GM18867 (cell line): ENCODE data around the gene KMT2A.
A peak's percentile ranks its signal among the peaks of the same experiment; 100 is the strongest.
"Not testable (repeated sequence)": the region's sequence is repeated elsewhere in the genome, so short reads cannot be mapped to it uniquely, and the experiment has no call there.

Source experiments
- ATAC-seq: cut with Tn5 transposase; IDR thresholded peaks from one replicate; pipeline ENCODE4 v1.9.1; 2021; ENCODE audit warnings: mild to moderate bottlenecking, moderate library complexity; ENCODE audit not compliant: unreplicated experiment

The KMT2A gene

DNA sequence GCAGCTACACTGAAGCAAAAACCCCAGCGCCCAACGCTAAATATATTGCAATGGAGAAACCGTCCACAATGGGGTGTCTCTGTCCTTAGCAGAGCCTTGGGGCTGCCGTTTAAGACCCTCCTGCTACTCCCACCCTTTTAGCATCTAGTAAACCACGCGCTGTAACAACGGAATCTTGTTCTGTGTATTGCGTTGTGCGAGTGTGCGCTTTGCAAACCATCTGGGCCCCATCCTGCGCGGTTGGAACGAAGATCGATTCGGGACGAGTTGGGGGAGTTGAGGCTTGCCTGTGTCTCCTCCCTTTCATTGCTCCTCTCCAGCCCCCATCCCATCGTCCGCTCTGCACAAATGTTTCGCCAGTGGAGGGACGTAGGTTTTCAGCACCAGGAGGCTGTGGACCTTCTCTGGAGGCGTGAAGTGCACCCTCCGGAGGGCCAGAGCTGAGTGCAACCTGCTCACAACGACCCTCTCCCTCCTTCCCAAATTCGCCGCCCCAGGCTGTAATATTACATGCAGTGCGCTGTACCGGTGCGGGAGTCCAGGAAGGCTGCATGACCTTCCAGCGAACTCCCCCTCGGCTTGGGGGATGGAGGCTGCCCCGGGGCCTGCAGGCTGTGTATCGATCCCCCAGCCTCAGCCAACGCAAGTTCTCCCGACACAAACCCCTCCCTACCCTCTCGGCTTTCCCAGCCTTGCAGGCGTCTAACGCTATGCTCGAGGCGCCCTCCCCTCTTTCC lies 1.6 kb upstream of the KMT2A start:
- no peak for ATAC-seq

DNA sequence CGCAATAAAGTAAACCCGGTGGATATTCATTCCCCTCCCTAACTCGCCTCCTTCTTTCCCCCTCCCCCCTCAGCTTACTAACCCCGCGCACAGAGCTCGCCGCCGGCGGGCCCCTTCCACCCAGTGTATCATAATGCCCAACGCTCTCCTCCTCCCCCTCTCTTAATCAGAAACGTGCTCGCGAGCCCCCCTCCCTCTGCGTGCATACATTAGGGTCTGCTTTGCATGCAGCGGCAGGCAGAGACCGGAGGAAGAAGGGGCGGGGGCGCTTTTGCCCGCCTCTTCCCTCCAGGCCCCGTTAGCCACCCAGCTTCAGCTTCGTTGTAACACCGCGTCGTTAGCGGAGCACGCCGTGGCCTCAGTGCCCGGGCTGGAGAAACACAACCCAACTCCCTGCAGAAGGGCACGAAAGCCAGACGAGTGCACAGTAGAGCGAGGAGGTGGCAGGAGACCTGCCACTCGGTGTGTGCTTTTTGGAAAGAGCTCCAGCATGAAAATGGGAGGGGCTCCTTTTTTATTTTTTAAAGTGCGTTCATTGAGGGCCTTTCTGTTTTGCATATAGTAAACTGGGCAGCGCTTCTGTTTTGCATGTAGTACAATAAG lies 901 bp upstream of the KMT2A start:
- ATAC-seq: peak; percentile 27

DNA sequence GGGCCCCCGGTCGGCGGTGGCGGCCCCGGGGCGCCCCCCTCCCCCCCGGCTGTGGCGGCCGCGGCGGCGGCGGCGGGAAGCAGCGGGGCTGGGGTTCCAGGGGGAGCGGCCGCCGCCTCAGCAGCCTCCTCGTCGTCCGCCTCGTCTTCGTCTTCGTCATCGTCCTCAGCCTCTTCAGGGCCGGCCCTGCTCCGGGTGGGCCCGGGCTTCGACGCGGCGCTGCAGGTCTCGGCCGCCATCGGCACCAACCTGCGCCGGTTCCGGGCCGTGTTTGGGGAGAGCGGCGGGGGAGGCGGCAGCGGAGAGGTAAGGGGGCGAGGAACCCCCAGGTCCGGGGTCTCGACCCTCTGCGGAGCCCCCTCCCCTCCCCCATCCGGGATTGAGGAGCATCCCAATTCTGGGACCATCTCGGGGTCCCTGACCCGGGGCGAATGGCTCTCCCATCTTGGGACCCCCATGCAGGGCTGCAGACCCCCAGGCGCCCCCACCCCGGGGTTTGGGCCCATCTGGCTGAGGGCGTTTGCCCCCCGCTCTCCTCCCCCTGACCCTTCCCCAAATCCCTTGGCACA lies 431 bp downstream of the KMT2A start:
- peak; percentile 10 for ATAC-seq

DNA sequence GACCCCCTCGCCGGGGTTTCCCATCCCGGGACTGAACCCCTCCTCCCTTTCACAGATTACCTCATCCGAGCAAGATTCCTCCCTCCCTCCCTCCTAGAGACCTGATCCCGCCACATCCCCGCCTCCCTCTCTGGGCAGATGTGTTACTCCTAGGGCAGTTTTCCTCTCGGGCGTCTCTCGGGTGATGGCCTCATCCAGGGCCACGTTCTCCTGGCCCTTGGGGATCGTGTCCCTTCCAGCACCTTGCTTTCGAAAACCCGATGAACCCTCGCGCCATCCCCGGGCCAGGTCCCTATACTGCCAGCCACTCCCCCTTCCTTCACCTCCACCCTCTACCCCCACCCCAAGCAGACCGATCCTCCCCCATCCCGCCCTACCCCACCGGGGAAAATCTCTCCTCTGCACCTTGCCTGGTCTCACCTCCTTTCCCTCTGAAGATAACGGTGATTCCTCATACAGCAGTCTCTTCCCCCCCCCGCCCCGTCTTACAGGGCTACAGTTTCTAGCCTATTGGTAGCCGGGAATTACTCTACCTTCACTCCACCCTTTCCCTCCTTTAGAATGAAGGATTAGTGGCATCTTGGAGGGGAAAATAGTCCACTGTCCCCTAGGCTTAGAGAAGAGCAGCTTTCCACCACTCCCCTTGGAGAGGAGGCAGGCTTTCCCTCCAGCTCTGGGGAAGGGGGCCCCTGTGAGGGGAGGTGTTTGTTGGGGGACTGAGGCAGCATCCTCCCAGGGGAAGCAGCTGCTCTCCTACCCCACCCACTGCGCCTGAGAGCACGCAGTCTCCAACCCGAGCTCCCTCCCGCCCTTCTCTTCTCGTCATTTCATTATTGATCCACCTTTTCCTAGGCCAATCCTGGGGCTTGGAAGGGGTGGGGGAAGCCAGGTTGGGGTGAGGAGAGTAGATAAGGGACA lies 1.2 kb downstream of the KMT2A start:
- no peak for ATAC-seq

DNA sequence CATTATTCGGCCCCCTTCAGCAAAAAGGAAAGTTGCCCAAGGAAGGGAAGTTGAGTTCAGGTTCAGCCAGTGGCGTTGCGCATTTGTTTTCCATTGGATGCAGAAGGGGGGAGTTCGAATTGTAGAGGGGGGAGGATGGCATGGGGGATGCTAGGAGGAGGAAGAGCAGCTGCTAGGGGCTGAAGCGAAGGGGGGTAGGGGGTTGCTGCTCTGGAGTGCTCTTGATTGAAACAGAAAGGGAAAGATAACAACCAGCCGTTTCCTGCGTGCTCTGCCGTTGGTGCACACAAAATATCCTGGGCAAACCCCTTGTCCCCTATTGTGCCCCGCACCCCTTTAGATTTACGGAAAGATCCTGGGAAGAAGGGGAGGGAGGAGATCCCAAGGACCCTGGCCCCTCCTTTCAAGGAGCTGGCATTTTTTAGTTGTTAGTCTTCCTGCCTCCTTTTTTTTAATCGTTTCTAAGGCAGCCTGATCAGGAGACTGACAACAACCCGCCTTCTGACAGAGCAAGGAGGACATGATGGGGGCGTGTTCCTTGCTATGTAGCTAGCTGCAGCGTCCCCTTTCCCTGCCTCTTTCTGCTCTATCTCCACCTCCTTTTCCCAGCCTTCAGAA lies 2.1 kb downstream of the KMT2A start:
- no peak for ATAC-seq

GRCh38 chr11:118439646-118440045 lies 3.4 kb downstream of the KMT2A start:
- no peak for ATAC-seq

- no peak for ATAC-seq
These were observed 5.5 kb downstream of the KMT2A start for GRCh38 chr11:118441770-118442275.

GRCh38 chr11:118442301-118442700 lies 6.0 kb downstream of the KMT2A start:
- no peak for ATAC-seq

- no peak for ATAC-seq
These were observed 6.8 kb downstream of the KMT2A start for GRCh38 chr11:118442908-118443589.

GRCh38 chr11:118443590-118444218 lies 7.4 kb downstream of the KMT2A start:
- ATAC-seq: no peak

DNA sequence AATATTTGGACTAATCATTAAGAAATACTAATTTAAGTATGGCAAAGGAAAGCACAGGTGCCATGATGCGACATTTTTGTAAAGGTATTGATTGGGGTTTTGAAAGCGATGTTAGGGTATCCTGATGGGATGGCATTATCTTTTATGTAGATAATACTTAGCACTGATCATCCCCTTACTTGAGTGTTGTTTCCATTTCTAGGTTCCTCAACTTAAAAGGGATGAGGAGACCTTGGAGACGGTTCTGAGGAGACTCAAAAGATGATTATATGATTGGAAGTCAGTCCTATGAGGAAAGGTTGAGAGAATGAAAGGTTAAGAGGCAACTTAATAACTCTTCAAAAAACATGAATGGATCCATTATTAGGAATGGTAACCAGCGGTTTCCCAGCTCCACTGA lies 11.1 kb downstream of the KMT2A start:
- no peak for ATAC-seq

DNA sequence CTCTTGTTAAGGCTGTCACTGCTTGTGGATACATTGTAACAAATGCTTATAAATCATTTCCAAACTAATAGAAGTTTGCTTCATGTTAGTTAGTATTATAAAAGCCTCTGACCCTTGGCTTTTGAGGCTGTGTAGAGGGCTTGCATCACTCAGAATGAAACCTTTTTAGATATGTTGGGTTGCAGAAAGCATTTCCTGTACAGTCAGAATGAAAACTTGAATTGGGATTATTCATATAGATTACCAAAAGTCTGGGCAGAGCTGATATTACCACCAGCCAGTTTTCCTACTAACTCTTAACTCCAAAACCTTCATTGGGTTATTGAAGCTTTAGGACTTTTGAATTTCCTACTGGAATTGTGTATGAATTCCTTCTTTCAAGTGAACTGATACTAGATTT lies 12.0 kb downstream of the KMT2A start:
- ATAC-seq: peak; percentile 80

DNA sequence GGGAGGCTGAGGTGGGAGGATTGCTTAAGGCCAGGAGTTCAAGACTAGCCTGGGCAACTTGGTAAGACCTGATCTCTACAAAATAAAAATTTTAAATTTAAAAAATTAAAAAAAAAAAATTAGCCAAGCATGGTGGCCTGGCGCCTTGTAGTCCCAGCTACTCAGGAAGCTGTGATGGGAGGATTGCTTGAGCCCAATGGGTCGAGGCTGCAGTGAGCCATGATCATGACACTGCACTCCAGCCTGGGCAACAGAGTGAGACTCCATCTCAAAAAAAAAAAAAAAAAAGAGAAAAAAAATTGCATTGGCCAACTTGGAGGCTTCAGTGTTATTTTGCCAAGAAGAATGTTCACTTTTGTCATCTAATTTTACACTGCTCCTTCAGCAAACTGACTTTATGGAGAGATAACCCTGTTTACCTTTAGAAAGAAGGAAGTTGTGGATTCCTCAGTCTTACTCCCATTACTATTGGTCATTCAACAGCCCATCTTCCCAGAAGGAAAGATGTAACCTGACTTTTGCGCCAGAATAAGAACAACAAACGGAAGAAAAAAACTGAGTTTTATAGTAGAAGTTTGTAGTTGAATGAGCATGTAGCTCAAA lies 13.1 kb downstream of the KMT2A start:
- ATAC-seq: no peak

DNA sequence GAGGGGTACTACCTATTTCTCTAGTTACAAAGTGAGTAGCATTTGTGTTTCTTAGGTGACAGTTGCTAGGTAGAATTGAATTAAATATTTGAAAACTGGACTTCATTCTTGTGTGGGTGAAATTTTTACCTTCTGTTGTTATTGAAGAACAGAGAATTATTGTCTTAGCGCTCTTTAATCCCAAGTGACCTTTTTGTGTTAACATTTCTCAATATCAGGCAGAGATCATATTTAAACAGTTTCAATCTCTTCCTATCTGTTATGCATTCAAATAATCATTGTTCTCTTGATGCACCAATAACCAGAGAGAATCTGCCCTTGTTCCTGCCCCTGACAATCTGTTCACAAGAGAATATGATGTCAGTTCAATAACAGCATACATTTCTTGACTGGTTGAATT lies 14.2 kb downstream of the KMT2A start:
- ATAC-seq: no peak

DNA sequence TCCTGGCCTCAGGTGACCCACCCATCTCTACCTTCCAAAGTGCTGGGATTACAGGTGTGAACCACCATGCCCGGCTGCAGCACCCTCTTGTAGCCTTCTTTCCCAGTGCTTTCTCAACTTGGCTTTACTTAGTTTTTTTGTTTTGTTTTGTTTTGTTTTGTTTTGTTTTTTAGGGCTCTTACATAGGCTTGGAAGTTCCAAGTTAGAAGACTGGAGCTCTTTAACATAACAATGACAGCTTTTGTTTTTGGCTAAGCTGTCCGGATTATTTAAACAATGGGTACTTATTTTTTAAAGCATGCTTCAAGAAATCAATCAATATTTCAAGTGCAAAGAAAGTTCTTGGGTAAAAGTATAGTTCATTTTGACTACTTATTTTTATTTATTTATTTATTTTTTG lies 25.9 kb downstream of the KMT2A start:
- no peak for ATAC-seq

- not testable (repeated sequence) for ATAC-seq
These were observed 32.7 kb downstream of the KMT2A start for GRCh38 chr11:118468968-118469367.

- no peak for ATAC-seq
These were observed 34.7 kb downstream of the KMT2A start for GRCh38 chr11:118471030-118471429.

- ATAC-seq: no peak
These were observed 37.2 kb downstream of the KMT2A start for GRCh38 chr11:118473537-118473936.

GRCh38 chr11:118476676-118477075 lies 40.4 kb downstream of the KMT2A start:
- ATAC-seq: no peak
